GM18873 (cell line): ENCODE data around the gene NEU2.
"Not testable (repeated sequence)": the region's sequence is repeated elsewhere in the genome, so short reads cannot be mapped to it uniquely, and the experiment has no call there.

Experiments used
- ATAC-seq: cut with Tn5 transposase; IDR thresholded peaks from one replicate; pipeline ENCODE4 v1.9.1; 2021; ENCODE audit warnings: mild to moderate bottlenecking, moderate library complexity, moderate number of reproducible peaks; ENCODE audit not compliant: unreplicated experiment, low FRiP score

Gene NEU2

DNA sequence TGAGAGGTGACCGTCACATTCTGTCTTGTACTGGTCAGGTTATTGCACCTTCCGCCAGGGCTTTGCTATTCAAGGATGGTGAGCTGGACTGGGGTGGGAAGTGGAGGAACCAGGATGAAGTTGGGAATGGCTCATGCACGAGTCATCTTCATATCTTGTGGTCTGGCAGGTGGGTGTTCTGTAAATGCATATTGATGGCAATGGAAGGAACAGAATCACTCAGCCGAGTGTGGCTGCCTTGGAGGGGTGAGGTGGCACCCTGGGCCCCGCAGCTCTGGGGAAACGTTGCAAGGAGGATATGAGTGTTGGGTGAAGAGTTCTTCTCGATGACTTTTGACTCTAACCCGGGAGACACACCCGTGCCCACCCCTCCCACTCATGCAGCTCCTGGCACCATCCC, 1.2 kb downstream of the NEU2 start:
- no peak for ATAC-seq

DNA sequence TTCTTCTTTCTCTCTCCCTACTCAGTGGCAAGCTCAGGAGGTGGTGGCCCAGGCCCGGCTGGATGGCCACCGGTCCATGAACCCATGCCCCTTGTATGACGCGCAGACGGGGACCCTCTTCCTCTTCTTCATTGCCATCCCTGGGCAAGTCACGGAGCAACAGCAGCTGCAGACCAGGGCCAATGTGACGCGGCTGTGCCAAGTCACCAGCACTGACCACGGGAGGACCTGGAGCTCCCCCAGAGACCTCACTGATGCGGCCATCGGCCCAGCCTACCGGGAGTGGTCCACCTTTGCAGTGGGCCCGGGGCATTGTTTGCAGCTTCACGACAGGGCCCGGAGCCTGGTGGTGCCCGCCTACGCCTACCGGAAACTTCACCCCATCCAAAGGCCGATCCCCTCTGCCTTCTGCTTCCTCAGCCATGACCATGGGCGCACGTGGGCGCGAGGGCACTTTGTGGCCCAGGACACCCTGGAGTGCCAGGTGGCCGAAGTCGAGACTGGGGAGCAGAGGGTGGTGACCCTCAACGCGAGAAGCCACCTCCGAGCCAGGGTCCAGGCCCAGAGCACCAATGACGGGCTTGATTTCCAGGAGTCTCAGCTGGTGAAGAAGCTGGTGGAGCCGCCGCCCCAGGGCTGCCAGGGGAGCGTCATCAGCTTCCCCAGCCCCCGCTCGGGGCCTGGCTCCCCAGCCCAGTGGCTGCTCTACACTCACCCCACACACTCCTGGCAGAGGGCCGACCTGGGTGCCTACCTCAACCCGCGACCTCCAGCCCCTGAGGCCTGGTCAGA, 1.8 kb downstream of the NEU2 start:
- no peak for ATAC-seq

DNA sequence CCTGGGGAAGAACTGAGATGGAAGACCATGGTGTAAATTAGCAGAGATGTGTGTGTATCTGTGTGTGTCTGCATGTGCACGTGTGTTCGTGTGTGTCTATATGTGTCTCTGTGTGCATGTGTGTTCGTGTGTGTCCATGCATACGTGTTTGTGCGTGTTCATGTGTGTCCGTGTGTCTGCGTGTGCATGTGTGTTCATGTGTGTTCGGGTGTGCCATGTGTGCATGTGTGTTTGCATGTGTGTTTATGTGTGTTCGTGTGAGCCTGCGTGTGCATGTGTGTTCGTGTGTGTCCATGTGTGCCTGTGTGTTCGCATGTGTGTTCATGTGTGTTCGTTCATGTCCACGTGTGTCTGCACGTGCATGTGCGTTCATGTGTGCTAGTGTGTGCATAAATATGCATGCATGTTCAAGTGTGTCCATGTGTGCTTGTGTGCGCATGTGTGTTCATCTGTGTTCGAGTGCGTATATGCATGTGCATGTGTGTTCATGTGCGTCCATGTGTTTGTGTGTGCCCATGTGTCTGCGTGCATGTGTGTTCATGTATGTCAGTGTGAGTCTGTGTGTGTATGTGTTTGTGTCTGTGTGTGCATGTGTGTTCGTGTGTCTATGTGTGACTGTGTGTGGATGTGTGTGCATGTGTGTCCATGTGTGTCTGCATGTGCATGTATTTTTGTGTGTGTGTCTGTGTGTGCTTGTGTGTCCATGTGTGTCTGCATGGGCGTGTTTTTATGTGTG, 3.1 kb downstream of the NEU2 start:
- no peak for ATAC-seq

DNA sequence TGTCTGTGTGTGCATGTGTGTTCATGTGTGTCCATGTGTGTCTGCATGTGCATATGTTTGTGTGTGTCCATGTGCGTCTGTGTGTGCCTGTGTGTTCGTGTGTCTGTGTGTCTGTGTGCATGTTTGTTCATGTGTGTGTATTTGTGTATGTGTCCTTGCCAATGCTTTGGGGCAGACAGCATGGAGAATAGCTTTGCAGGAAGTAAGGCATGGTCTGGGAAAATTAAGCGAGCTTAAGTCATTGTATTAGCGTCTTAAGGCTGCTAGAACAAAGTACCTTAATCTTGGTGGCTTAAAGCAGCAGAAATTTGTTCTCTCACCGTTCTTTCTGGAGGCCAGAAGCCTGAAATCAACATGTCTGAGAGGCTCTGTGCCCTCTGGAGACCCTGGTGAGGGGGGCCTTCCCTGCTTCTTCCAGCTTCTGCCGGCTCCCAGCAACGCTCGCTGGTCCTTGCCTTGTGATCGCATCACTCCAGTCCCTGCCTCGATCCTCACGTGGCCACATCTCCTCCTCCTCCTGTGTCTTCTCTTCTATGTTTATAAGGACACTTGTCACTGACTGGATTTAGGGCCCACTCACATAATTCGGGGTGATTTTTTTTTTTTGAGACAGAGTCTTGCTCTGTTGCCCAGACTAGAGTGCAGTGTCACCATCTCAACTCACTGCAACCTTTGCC, 3.8 kb downstream of the NEU2 start:
- no peak for ATAC-seq

DNA sequence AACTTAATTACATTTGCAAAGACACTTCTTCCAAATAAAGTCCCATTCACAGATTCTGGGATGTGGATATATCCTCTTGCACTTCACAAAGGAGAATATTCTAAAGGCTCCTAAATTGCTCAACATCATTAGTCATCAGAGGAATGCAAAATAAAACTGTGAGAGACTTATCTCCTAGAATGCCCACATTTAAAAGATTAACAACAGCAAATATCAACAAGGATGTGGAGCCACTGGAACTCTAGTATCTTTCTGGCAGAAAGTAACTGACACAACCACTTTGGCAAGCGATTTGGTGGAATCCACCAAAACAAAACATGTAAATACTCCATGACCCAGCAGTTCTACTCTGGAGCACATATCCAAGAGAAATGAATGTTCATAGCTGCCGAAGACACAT, 4.6 kb downstream of the NEU2 start:
- ATAC-seq = no peak

DNA sequence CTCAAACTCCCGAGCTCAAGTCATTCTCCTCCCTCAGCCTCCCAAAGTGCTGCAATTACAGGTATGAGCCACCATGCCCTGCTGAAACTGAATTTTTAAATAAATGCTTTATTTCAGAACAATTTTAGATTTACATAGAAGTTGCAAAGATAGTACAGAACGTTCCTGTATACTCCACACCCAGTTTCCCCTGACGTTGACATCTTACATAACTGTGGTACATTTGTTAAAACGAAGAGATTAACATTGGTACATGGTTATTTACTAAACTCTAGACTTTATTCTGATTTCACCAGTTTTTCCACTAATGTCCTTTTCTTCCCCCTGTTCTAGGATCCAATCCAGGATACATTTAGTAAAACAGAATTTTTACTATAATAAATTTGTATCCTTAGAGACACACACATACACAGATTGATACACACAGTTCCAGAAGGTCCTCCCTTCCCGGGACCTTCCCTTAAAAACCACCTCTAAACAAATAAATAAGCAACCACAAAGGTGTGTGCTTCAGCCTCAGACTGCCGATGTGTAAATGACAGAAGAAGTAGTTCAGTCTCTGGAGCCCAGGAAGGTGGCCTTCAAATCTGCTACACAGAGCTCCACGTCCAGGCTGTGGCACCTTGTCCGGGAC, 6.9 kb downstream of the NEU2 start:
- ATAC-seq = no peak

DNA sequence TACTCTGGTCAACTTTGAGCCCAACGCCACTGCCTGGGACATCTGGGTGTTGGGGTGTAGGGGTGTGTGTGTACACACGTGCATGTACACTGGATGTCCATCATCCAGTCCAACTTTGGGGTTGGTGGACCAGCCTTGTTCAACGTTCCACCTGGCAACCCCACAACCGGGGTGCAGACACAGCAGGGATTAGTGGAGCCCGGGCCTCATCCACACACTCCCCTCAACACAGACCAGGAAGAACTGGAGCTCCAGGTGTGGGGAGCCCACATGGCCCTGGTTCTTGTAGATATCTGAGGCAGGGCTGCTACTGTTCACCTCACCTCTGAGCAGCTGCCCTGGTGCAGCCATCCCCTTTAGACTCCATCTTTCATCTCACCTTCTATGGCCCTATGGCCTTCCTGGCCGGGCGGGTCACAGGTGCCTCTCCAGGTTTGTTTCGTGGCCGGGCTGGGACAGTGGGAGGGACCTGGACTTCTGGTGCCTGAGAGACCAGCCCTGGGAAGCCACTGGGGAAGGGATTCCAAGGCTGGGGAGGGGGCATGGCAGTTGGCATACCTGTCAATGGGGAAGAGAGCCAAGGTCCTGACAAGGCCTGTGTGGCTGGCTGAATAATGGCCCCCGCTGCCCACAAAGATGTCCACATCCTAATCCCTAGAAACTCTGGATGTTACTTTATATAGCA, 7.5 kb downstream of the NEU2 start:
- ATAC-seq = no peak

DNA sequence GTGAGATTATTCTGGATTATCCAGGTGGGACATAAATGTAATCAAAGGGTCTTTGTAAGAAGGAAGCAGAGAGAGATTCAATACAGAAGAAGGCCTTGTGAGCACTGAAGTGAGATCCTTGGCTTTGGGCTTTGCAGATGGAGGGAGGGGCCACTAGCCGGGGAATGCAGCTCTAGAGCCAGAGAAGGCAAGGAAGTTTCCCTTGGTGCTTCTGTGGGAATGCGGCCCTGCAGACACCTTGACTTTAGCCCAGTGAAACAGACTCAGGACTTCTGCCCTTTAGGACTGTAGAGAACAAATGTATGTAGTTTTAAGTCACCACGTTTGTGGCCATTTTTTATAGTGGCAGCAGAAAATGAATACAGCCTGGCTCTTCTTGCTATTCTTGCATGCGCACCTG, 8.1 kb downstream of the NEU2 start:
- no peak for ATAC-seq

DNA sequence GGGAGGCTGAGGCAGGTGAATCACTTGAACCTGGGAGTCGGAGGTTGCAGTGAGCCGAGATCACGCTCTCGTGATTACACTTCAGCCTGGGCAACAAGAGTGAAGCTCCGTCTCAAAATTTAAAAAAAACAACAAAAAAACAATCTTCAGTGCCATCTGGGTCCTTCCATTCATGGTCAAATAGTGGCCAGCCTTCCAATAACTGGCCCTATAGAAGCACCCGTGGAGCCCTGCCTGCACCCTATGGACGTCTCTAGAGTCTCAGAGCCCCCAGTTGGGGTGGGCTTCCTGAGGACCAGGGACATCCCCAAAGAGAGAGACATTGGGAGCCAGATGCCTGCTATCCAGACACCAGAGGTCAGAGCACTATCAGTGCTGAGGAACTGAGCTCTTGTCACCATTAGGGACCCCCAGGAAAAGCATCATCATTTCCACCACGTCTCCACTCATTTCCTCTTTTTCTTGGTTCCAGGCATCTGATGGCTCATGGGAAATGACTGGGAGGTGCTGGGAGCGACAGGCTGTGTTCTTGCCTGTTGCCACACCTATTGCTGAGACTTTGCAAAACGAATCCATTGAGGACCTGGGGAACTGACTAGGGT, 9.4 kb downstream of the NEU2 start:
- ATAC-seq = no peak

DNA sequence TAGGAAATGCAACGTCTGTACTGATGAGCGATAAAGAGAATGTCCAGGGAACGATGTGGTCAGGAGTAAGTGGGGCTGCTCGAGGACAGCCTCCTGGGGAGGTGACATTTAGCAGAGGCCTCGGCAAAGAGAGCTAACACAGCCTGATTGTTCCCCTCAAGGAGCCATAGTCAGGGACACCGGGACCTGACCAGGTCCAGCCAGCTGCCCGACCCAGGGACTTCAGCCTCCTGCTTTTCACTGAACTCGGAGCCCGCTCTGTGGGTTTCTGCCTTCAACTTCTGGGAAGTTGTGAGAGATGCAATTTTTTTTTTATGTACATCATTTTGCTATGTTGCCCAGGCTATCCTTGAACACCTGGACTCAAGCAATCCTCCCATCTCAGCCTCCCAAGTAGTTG, 10.1 kb downstream of the NEU2 start:
- no peak for ATAC-seq

DNA sequence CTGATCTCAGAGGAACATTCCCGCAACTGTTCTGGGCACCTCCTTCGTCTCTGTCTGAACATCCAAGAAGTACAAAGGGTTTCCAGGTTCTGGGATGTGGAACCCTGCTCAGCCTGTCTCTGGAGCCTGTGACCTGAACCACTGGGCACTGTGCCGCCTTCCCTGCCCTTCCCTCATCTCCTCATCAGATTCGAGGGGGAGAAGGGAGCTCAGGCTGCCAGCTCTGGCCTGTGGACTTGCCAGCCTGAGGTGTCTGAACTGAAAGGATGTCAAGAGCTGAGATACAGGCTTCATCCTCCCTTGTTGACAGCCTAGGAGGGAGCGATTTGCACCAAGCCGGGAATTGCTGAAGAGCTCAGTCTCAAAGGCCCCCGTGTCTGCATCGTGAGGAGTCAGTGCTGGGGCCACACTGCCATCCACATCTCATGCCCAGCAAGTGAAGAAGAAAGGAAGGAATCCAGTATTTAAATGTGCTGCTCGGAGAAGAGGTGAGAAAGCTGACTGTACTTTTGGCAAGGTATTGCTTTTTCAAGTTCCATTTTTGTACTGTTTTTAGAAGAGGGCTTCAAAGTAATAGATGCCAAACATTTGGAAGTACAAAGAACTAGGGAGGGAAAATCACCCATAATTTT, 12.6 kb downstream of the NEU2 start:
- no peak for ATAC-seq

DNA sequence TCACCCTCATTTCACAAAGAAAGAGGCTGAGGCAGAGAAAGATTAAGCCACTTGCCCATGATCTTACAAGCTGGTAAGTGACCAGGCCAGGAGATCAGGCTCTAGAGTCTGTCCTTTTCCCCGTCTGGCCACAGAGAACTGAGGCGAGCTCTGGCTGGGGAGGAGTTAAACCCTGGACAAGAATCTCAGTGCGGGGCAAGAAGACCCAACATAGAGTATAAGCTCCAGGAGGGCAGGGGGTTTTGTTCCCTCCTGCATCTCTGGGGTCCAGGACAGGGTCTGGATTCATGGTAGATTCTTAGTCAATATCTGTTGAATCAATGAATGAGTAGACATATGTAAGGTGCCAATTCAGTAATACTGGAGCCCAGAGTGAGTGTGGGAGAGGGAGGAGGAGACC, 14.7 kb downstream of the NEU2 start:
- ATAC-seq = no peak

DNA sequence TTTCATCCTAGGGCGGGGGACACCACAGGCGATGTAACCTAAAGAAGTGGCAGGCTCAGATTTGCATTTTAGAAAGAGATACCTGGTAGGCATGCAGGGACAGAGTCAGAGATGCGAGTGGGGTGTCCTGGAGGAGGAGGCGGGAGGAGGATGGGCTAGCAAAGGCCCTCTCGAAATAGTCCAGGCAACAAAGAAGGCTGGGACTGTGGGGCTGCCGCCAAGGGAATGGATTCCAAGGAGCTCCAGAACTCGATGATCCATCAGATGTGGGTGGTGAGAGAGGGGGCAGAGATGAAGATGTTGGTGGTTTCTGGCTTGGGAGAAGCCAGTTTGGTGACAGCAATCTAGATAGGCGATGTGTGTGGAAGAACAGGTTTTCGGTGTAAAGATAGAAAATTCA, 15.2 kb downstream of the NEU2 start:
- no peak for ATAC-seq

DNA sequence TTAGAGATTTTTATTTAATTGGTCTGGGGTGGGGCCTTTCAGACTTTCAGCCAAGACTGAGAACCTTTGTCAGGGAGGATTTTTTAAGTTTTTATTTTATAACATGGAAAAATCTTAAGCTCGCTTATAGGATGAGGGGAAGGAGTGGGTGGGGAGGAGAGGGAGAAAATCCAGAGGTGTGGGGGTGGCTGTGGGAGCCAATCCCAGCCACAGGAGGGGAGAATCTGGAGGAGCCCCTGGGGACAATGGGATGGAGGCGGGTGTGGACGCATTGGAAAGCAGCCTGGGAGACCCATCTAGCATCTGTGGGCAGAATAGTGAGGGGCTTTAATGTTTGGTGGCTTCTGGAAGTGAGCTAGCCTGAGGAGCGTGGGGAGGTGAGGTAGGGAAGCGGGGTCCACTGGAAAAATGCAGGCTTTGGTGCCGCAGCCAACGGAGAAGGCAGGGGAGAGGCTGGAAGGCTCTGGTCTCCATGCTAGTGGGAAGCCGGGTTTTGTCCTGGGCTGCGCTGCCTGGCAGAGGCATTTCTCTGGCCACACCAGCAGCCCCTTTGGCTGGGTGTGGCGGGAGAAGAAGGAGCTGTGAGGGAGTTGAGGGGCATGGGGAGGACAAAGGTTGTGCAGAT, 16.2 kb downstream of the NEU2 start:
- ATAC-seq = no peak

DNA sequence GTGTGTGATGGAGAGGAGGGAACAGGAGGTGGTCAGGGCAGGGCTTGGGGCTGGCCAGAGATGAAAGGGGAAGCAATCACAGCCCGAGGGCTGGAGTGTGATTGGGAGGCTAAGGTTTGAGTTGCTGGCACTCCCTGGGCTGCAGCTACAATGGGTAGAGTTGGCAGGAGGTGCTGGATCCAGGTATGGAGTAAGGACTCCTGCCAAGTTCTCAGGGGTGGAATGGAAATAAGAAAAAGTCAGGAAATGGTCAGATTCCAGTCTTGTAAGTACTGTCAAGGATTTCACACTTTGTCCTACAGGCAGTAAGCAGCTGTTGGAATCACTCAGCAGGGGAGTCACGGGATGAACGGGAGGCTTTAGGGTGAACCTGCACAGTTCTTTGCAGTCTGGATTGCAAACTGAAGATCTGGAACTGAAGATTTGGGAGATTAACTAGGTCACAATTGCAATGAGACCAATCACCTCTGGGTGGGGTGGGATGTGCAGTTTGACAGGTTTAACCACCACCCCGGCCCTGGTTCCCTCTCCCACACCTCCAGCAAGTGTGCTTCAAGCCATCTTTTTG, 16.8 kb downstream of the NEU2 start:
- no peak for ATAC-seq

DNA sequence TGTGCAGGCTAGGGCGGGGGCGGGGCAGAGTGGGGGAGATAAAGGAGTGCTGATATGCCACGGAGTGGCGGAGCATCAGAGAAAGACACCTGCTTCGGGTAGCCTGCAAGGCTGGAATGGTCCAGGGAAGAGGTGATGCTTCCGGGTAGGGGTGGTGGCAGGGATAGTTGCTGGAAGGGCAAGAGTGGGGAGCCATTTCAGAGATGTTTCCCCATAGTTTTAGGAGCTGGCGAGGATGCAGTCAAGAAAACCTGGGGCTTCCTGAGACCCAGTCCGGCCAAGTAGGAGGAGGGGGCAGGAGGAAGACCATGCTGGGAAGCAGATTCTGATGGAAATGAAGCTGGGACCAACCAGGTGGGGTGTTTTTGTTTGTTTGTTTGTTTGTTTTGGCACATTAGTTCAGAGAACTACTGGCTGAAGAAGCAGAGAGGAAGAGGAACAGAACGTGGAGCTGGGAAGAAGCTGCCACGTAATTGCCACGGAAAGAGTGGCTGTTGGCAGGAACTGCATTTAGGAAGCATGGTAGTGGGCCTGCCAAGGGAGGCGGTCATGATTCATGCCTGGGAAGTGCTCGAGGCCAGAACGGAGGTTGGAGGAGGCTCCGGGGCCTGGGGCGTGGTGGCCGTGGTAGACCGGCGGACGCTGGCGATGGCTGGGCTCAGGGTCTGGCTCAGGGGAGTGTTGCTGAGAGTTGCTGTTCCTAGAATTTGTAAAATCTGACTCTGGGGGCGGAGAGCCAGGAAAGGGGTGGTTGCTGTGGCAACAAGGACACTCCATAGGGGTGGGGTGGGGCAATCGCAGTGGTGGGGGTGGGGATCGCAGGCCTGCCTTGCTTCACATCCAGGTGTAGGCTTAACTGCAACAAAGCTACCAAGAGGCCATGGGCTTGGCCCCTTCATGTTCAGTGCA, 19.0 kb downstream of the NEU2 start:
- ATAC-seq = no peak

DNA sequence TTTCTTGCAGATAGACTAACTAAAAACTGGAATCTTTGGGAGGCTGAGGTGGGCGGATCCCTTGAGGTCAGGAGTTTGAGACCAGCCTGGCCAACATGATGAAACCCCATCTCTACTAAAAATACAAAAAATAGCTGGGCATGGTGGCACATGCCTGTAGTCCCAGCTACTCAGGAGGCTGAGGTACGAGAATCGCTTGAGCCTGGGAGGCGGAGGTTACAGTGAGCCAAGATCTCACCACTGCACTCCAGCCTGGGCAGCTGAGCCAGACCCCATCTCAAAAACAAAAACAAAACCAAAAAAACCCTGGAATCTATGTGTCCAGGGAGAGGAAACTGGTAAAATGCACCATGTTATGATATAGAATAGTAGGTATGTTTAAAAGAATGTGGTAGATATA, 20.0 kb downstream of the NEU2 start:
- not testable (repeated sequence) for ATAC-seq
